ENCODE measurements around the gene SOX11. TPM values are rescaled to one million over a fixed set of nuclear protein-coding genes. Genes with fewer than 3 reads are reported as not detected.

SOX11 gene
- polyA plus RNA-seq, 4 donors: 0.03 to 1.6 (median 0.27) TPM; not detected in 1

- no peaks in the 10 kb centered on the region for H3K36me3 ChIP-seq (ENCODE audit: control insufficient read depth in 3 of 3, insufficient read depth in 2 of 3, low read depth in 1 of 3, low read length in 3 of 3)
- no peak overlapping the region for H3K27ac ChIP-seq (ENCODE audit: low read depth in 1 of 3, low read length in 2 of 3)
- peaks cover 6 to 26% (median 17%) of the 10 kb centered on the region in 3 donors for H3K27me3 ChIP-seq (ENCODE audit: control insufficient read depth in 3 of 3, insufficient read depth in 3 of 3, low read length in 3 of 3)
- no peaks in the 10 kb centered on the region for H3K9me3 ChIP-seq (ENCODE audit: control insufficient read depth in 2 of 2, insufficient read depth in 1 of 2, low read depth in 1 of 2, low read length in 1 of 2)
- DNase-seq (no peak), FAIRE-seq (no peak)
- H3K4me1 ChIP-seq (ENCODE audit: control insufficient read depth in 3 of 3, insufficient read depth in 2 of 3, low read depth in 1 of 3, low read length in 2 of 3): peaks cover 0 to 8% (median 0%) of the 10 kb centered on the region in 3 donors
- WGBS, 3 donors: 78 to 84% (median 81%) methylated on average over 4 of the region's 4 CpGs
- H3K4me3 ChIP-seq (ENCODE audit: low read depth in 1 of 3, low read length in 3 of 3): no peak overlapping the region
These were observed 7.8 kb downstream of the SOX11 start for GRCh38 chr2:5699963-5700362.

DNA sequence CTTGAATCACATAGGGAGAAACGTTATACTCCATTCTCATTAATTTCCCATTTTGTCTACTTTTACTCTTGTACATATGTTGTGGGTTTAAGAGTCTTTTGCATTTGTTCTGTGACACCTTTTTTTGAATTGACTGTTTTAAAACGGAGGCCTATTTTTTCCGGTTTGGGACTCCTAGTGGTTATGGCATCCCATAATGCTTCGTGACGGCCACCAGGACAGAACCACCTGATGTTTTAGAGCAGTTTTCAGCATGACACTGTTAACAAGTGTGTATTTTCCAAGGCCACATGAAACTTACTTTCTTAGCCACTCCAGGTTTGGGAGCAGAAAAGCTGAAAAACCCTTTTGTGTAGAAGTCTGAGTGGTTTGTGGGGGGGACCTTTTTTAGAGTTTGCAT, 8.4 kb downstream of the SOX11 start:
- Histone ChIP-seq H3K36me3 (ENCODE audit: control insufficient read depth in 3 of 3, insufficient read depth in 2 of 3, low read depth in 1 of 3, low read length in 3 of 3) (no peaks in the 10 kb centered on the region), H3K9me3 (ENCODE audit: control insufficient read depth in 2 of 2, insufficient read depth in 1 of 2, low read depth in 1 of 2, low read length in 1 of 2) (no peaks in the 10 kb centered on the region), H3K27me3 (ENCODE audit: control insufficient read depth in 3 of 3, insufficient read depth in 3 of 3, low read length in 3 of 3) (peaks cover 6 to 21% (median 16%) of the 10 kb centered on the region in 3 donors), H3K4me1 (ENCODE audit: control insufficient read depth in 3 of 3, insufficient read depth in 2 of 3, low read depth in 1 of 3, low read length in 2 of 3) (peaks cover 0 to 6% (median 0%) of the 10 kb centered on the region in 3 donors), H3K27ac (ENCODE audit: low read depth in 1 of 3, low read length in 2 of 3) (no peak overlapping the region), H3K4me3 (ENCODE audit: low read depth in 1 of 3, low read length in 3 of 3) (no peak overlapping the region)
- WGBS, 3 donors: 78 to 90% (median 87%) methylated on average over 5 of the region's 5 CpGs
- FAIRE-seq (no peak), DNase-seq (no peak)

DNA sequence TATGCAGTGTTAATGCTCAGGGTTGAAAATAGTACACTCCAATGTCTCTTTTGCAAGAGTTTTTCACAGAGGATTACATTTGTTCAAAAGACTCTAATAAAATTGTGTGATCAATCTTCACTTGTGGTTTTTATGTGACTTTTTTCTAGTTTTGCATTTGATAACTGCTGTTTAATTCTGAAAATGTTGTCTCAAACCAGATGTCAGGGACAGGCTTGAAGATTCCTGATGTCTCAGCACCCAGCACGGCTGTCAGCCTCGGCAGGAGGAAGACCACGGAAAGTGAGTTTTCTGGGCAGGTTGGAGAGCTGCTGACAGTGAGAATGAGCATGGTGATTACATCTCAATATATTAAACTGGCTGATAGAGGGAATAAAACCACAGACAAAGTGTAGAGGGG, 9.1 kb downstream of the SOX11 start:
- H3K4me3 ChIP-seq (ENCODE audit: low read depth in 1 of 3, low read length in 3 of 3): no peak overlapping the region
- no peaks in the 10 kb centered on the region for H3K9me3 ChIP-seq (ENCODE audit: control insufficient read depth in 2 of 2, insufficient read depth in 1 of 2, low read depth in 1 of 2, low read length in 1 of 2)
- no peak overlapping the region for H3K27ac ChIP-seq (ENCODE audit: low read depth in 1 of 3, low read length in 2 of 3)
- no peaks in the 10 kb centered on the region for H3K4me1 ChIP-seq (ENCODE audit: control insufficient read depth in 3 of 3, insufficient read depth in 2 of 3, low read depth in 1 of 3, low read length in 2 of 3)
- 78 to 88% (median 85%) methylated on average over 3 of the region's 3 CpGs for WGBS, 3 donors
- FAIRE-seq (no peak), DNase-seq (no peak)
- H3K27me3 ChIP-seq (ENCODE audit: control insufficient read depth in 3 of 3, insufficient read depth in 3 of 3, low read length in 3 of 3): peaks cover 6 to 14% (median 10%) of the 10 kb centered on the region in 3 donors
- no peaks in the 10 kb centered on the region for H3K36me3 ChIP-seq (ENCODE audit: control insufficient read depth in 3 of 3, insufficient read depth in 2 of 3, low read depth in 1 of 3, low read length in 3 of 3)

GRCh38 chr2:5703166-5703565, 11.0 kb downstream of the SOX11 start:
- H3K4me3 ChIP-seq (ENCODE audit: low read depth in 1 of 3, low read length in 3 of 3): no peak overlapping the region
- DNase-seq (no peak), FAIRE-seq (no peak)
- peaks cover 0 to 2% (median under 1%) of the 10 kb centered on the region in 3 donors for H3K27me3 ChIP-seq (ENCODE audit: control insufficient read depth in 3 of 3, insufficient read depth in 3 of 3, low read length in 3 of 3)
- H3K4me1 ChIP-seq (ENCODE audit: control insufficient read depth in 3 of 3, insufficient read depth in 2 of 3, low read depth in 1 of 3, low read length in 2 of 3): no peaks in the 10 kb centered on the region
- H3K36me3 ChIP-seq (ENCODE audit: control insufficient read depth in 3 of 3, insufficient read depth in 2 of 3, low read depth in 1 of 3, low read length in 3 of 3): no peaks in the 10 kb centered on the region
- H3K27ac ChIP-seq (ENCODE audit: low read depth in 1 of 3, low read length in 2 of 3): no peak overlapping the region
- 85 to 93% (median 91%) methylated on average over 2 of the region's 2 CpGs for WGBS, 3 donors
- H3K9me3 ChIP-seq (ENCODE audit: control insufficient read depth in 2 of 2, insufficient read depth in 1 of 2, low read depth in 1 of 2, low read length in 1 of 2): peaks cover 0 to 1% of the 10 kb centered on the region in 2 donors

DNA sequence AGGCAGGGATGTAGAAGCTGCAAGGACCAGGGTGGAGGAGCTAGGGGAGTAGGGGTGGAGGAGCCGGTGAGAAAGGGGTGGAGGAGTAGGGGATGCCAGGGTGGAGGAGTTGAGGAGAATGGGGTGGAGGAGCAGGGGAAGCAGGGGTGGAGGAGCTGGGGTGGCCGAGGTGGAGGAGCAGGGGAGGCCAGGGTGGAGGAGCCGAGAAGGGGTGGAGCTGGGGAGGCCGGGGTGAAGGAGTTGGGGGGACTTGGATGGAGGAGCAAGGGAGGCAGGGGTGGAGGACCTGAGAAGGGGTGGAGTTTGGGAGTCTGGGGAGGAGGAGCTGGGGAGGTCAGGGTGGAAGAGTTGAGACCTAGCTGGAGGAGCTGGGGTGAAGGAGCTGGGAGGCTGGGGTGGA, 13.3 kb downstream of the SOX11 start:
- peaks cover 0 to 1% of the 10 kb centered on the region in 2 donors for H3K9me3 ChIP-seq (ENCODE audit: control insufficient read depth in 2 of 2, insufficient read depth in 1 of 2, low read depth in 1 of 2, low read length in 1 of 2)
- FAIRE-seq (no peak), DNase-seq (no peak)
- no peaks in the 10 kb centered on the region for H3K36me3 ChIP-seq (ENCODE audit: control insufficient read depth in 3 of 3, insufficient read depth in 2 of 3, low read depth in 1 of 3, low read length in 3 of 3)
- no peak overlapping the region for H3K27ac ChIP-seq (ENCODE audit: low read depth in 1 of 3, low read length in 2 of 3)
- 79 to 95% (median 88%) methylated on average over 4 of the region's 4 CpGs for WGBS, 3 donors
- peaks cover 0 to 3% (median under 1%) of the 10 kb centered on the region in 3 donors for H3K27me3 ChIP-seq (ENCODE audit: control insufficient read depth in 3 of 3, insufficient read depth in 3 of 3, low read length in 3 of 3)
- H3K4me3 ChIP-seq (ENCODE audit: low read depth in 1 of 3, low read length in 3 of 3): no peak overlapping the region
- no peaks in the 10 kb centered on the region for H3K4me1 ChIP-seq (ENCODE audit: control insufficient read depth in 3 of 3, insufficient read depth in 2 of 3, low read depth in 1 of 3, low read length in 2 of 3)

GRCh38 chr2:5706717-5707455, 14.7 kb downstream of the SOX11 start:
- H3K27me3 ChIP-seq (ENCODE audit: control insufficient read depth in 3 of 3, insufficient read depth in 3 of 3, low read length in 3 of 3): peaks cover 0 to 4% (median 3%) of the 10 kb centered on the region in 3 donors
- FAIRE-seq: no peak
- no peak overlapping the region for H3K4me3 ChIP-seq (ENCODE audit: low read depth in 1 of 3, low read length in 3 of 3)
- H3K9me3 ChIP-seq (ENCODE audit: control insufficient read depth in 2 of 2, insufficient read depth in 1 of 2, low read depth in 1 of 2, low read length in 1 of 2): peaks cover 0 to 1% of the 10 kb centered on the region in 2 donors
- H3K4me1 ChIP-seq (ENCODE audit: control insufficient read depth in 3 of 3, insufficient read depth in 2 of 3, low read depth in 1 of 3, low read length in 2 of 3): no peaks in the 10 kb centered on the region
- no peak overlapping the region for H3K27ac ChIP-seq (ENCODE audit: low read depth in 1 of 3, low read length in 2 of 3)
- 86 to 90% (median 89%) methylated on average over 45 to 56 of the region's 56 CpGs for WGBS, 3 donors
- DNase-seq: no peak
- no peaks in the 10 kb centered on the region for H3K36me3 ChIP-seq (ENCODE audit: control insufficient read depth in 3 of 3, insufficient read depth in 2 of 3, low read depth in 1 of 3, low read length in 3 of 3)

DNA sequence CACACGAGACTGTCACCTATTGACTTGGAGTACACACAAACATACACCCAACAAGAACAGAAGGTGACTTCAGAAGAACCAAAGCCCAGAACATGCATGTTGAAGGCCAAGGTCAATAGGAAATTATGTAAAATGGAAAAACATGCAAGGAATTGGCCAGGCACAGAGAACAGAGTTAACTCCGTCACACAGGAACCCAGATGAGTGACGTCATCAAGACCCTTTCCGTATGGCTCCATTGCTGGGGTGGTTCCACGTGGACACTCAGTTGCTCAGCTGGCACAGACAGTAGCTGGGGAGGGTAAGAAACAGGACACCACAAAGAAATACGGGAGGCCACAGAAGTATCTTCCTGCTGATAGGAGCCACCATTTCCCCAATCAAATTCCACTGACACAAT, 18.4 kb downstream of the SOX11 start:
- Histone ChIP-seq H3K36me3 (ENCODE audit: control insufficient read depth in 3 of 3, insufficient read depth in 2 of 3, low read depth in 1 of 3, low read length in 3 of 3) (no peaks in the 10 kb centered on the region), H3K9me3 (ENCODE audit: control insufficient read depth in 2 of 2, insufficient read depth in 1 of 2, low read depth in 1 of 2, low read length in 1 of 2) (peaks cover 0 to 1% of the 10 kb centered on the region in 2 donors), H3K27ac (ENCODE audit: low read depth in 1 of 3, low read length in 2 of 3) (no peak overlapping the region), H3K4me1 (ENCODE audit: control insufficient read depth in 3 of 3, insufficient read depth in 2 of 3, low read depth in 1 of 3, low read length in 2 of 3) (no peaks in the 10 kb centered on the region), H3K4me3 (ENCODE audit: low read depth in 1 of 3, low read length in 3 of 3) (no peak overlapping the region), H3K27me3 (ENCODE audit: control insufficient read depth in 3 of 3, insufficient read depth in 3 of 3, low read length in 3 of 3) (peaks cover 0 to 4% (median 3%) of the 10 kb centered on the region in 3 donors)
- DNase-seq: no peak
- WGBS, 3 donors: 74 to 80% (median 76%) methylated on average over 6 of the region's 6 CpGs
- no peak for FAIRE-seq

DNA sequence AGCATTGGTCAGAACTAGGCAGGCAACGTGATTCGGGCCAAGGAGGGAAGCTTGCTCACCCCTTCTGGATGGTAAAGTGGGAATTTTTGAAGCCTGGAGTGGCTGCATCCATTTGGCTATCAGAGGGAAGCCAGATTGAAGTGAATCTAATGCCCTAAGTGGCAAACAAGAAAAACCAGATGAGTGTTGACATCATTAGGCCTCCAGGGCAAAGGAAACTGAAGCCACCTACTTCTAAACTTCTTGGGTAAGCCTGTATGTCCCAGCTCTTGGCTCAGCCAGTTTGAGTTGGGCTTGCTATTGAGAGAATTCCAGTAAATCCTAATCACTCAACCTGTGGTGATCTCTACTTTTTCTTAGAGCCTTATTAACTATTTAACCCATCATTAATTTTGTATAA, 20.9 kb downstream of the SOX11 start:
- 55 to 80% (median 57%) methylated on average over 2 of the region's 2 CpGs for WGBS, 3 donors
- Histone ChIP-seq H3K27ac (ENCODE audit: low read depth in 1 of 3, low read length in 2 of 3) (no peak overlapping the region), H3K4me1 (ENCODE audit: control insufficient read depth in 3 of 3, insufficient read depth in 2 of 3, low read depth in 1 of 3, low read length in 2 of 3) (no peaks in the 10 kb centered on the region), H3K9me3 (ENCODE audit: control insufficient read depth in 2 of 2, insufficient read depth in 1 of 2, low read depth in 1 of 2, low read length in 1 of 2) (no peaks in the 10 kb centered on the region), H3K27me3 (ENCODE audit: control insufficient read depth in 3 of 3, insufficient read depth in 3 of 3, low read length in 3 of 3) (peaks cover 0 to 4% (median 3%) of the 10 kb centered on the region in 3 donors), H3K36me3 (ENCODE audit: control insufficient read depth in 3 of 3, insufficient read depth in 2 of 3, low read depth in 1 of 3, low read length in 3 of 3) (no peaks in the 10 kb centered on the region), H3K4me3 (ENCODE audit: low read depth in 1 of 3, low read length in 3 of 3) (no peak overlapping the region)
- DNase-seq (no peak), FAIRE-seq (no peak)

All from small intestine (tissue), 7 donors.